ENCODE results near the gene MTFR1L.

GRCh38 chr1:25772164-25772563, 47.6 kb upstream of the MTFR1L start:
- TF ChIP-seq, protein P1, sequence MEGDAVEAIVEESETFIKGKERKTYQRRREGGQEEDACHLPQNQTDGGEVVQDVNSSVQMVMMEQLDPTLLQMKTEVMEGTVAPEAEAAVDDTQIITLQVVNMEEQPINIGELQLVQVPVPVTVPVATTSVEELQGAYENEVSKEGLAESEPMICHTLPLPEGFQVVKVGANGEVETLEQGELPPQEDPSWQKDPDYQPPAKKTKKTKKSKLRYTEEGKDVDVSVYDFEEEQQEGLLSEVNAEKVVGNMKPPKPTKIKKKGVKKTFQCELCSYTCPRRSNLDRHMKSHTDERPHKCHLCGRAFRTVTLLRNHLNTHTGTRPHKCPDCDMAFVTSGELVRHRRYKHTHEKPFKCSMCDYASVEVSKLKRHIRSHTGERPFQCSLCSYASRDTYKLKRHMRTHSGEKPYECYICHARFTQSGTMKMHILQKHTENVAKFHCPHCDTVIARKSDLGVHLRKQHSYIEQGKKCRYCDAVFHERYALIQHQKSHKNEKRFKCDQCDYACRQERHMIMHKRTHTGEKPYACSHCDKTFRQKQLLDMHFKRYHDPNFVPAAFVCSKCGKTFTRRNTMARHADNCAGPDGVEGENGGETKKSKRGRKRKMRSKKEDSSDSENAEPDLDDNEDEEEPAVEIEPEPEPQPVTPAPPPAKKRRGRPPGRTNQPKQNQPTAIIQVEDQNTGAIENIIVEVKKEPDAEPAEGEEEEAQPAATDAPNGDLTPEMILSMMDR (IDR thresholded peaks at IDR 0.05), result no peak
- no peak for TF ChIP-seq POLR2A (IDR thresholded peaks at IDR 0.05)

Measured in breast epithelium (tissue), 3 donors.